Measurements from ENCODE around the gene LLGL2.

- TF ChIP-seq, protein P1, sequence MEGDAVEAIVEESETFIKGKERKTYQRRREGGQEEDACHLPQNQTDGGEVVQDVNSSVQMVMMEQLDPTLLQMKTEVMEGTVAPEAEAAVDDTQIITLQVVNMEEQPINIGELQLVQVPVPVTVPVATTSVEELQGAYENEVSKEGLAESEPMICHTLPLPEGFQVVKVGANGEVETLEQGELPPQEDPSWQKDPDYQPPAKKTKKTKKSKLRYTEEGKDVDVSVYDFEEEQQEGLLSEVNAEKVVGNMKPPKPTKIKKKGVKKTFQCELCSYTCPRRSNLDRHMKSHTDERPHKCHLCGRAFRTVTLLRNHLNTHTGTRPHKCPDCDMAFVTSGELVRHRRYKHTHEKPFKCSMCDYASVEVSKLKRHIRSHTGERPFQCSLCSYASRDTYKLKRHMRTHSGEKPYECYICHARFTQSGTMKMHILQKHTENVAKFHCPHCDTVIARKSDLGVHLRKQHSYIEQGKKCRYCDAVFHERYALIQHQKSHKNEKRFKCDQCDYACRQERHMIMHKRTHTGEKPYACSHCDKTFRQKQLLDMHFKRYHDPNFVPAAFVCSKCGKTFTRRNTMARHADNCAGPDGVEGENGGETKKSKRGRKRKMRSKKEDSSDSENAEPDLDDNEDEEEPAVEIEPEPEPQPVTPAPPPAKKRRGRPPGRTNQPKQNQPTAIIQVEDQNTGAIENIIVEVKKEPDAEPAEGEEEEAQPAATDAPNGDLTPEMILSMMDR (IDR thresholded peaks at IDR 0.05; ENCODE audit: low read depth, low read length), result no peak
- no peak for TF ChIP-seq EZH2phosphoT487 (IDR thresholded peaks at IDR 0.05; ENCODE audit: low read depth)
Measured at GRCh38 chr17:75482098-75482942, 43.2 kb upstream of the LLGL2 start.

All from OCI-LY3 (cell line).